ENCODE data around the gene COG6.

Gene COG6

DNA sequence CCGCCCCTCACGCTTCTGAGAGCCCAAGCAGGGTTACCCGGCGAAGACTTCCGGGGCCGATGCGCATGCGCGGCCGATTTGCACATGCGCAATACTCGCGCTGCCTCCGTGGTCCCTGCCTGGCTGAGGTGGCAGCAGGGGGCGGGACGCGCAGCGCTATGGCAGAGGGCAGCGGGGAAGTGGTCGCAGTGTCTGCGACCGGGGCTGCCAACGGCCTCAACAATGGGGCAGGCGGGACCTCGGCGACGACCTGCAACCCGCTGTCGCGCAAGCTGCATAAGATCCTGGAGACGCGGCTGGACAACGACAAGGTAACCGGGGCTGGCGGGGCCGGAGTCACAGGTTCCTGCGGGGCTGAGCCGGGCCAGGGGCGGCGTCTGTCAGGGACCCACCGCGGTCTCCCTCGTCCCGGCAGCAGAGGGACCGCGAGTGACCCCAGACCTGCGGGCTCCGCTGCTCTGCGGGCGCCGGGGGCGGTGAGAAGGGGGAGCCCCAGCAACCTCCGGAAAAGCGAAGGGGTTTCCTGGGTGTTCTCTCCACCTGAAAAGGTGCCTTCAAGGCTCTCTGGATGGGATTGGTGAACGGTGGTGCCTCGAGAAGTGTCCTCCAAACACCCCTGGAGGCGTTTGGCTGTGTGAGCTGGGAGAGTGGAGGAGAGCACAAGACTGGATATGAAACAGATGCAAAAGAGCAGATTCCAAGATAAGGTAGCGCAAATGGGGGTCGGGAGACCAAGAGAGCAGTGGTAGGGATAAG is at the start of gene COG6:
Gene COG6, plus strand, starts transcription at position 94 of the 756 bp plus-strand sequence. Its CDS starts 65 bp downstream, at position 159.
- DNase-seq (ENCODE audit: low read depth in 4 of 4, low spot score in 1 of 4), result peak; percentile 85 to 94 (median 92)

DNA sequence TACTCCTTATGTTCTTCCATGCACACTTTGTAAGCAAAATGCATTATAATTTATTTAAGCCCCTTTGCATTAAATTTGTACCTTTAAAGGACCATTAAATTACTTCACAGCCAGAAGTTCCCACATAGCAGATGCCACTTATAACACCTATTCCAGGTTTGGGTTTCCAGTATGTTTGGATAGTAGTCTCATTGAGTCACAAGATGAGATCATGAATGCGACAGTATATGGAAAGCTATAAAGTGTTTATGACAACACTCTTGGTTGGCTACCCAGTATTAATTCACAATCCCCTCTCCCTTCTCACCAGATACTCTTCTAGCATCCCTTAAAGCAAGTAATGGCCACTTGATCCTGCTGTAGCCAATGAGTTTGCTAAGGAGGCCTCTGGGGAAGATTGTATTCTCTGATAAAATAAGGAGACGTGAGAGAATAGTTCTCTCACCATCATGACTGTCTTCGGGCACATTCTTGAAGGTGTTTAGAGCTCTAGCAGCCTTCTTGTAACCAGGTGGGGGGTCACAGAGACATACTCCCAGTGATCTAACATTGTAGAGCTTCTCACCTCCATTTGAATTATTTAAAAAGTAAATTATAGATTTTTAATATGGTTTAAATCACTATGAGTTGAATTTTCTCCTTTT is 49.7 kb upstream of the COG6 start:
- no peak for DNase-seq (ENCODE audit: low read depth in 4 of 4, low spot score in 1 of 4)

DNA sequence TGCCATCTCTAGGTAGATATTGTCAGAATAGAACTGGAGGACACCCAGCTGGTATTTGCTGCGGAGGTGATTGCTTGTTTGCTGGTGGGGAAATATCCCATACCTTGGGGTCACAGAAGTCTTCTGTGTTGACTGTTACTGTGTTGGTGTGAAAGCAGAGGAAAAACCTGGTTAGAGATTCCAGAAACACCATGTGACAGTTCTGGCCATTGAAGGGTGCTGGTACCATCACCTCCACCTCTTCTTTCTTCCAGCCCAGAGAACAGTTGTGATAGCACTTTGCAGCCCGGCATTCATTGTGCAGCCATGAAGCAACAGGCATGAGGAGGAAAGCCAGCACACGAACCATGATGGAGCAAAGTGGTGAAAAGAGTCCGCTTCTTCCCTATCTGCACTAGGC is 47.6 kb upstream of the COG6 start:
- no peak for DNase-seq (ENCODE audit: low read depth in 4 of 4, low spot score in 1 of 4)

DNA sequence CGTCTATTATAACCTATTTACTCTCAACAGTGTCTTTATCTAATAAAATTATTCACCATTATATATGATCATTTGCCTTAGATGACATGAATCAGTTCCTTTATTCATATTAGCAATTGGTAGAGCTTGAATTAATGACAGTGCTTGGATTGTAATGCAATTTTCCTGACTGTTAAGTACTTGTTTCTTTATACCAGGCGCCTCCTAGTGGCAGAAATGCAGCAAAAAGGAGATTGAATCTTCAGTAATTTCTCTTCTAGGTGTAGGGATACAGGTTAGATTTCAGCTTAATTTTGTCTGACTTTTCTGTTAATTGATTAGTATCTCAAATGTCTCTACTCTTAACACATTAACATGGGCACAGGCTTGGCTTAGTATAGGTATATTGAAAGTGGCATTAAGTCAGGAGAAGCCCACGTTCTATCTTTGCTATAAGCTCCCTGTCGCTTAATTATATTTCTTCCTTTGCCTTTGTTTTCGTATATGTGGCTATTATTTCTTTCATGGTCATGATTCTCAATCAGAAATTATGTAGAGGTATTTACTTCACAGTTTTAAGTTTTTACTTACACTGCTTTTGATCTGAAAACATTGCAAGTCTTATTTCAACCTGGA is 43.3 kb upstream of the COG6 start:
- peak; percentile 38 to 44 (median 42) for DNase-seq (ENCODE audit: low read depth in 4 of 4, low spot score in 1 of 4)

DNA sequence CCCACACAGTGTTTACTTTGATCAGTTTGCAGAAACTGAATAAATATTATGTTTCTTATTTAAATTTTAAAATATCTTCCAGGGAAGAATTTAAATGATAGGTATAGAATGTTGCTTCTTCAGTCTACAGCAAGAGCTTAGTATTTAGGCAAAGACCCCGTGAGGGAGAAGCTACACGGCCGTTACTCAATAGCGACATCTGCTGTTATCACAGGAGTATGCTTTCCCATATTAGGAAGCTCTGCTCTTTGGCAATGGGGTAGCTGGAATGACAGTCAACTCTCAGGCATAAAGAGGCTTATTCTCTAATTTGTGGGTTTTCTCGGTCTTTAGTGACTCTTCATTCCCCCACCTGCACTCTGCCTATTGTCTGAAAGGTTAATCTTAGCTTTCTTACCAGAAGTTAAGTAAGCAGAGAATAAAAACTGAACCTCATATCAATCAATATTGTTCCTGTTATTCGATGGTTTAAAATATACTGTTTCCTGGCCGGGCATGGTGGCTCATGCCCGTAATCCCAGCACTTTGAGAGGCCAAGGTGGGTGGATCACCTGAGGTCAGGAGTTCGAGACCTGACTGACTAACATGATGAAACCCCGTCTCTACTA is 39.3 kb upstream of the COG6 start:
- peak in 2 of 4 experiments; percentile 4 to 18 for DNase-seq (ENCODE audit: low read depth in 4 of 4, low spot score in 1 of 4)

DNA sequence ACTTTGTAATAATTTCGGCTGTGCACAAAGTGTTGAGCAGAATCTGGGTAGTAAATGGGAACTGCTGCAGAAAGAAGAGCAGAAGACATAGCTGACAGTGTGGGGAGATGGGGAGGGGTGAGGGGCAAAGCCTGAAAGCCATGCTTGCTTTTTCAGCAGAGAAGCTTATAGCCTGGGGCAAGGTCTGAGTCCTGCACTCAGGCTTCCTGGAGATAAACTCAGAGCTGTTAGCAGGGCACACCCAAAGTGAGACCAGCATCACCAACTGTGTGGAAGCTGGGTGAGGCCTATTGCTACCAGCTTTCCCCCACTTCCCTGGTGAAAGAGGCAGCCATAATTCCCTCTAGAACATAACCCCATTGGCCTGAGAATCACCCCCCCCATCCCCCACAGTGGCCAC is 36.9 kb upstream of the COG6 start:
- DNase-seq (ENCODE audit: low read depth in 4 of 4, low spot score in 1 of 4), result no peak

DNA sequence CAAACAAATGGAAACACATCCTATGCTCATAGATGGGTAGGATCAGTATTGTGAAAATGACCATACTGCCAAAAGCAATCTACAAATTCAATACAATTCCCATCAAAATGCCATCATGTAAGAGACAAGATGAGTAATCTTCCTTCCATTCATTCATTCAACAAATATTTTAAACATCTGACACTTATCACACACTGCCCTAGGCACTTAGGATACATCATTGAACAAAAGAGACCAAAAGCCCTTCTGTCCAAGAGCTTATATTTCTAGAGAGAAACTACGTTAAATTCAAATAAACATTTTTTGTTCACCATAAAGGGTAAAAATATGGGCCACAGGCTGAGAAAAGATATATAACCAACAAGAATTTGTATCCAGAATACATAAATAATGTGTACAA is 32.0 kb upstream of the COG6 start:
- no peak for DNase-seq (ENCODE audit: low read depth in 4 of 4, low spot score in 1 of 4)

DNA sequence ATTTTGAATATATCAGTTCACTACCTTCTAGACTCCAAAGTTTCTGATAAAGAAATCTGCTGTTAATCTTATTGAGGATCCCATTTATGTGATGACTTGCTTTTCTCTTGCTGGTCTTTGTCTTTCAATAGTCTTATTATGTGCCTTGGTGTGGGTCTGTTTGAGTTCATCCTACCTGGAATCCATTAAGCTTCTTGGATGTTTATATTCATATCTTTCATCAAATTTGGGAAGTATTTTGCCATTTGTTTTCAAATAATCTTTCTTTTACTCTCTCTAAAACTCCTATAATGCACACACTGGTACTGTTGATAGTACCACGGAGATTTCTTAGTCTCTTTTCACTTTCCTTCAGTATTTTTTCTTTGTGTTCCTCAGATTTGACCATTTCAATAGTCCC is 24.2 kb upstream of the COG6 start:
- DNase-seq (ENCODE audit: low read depth in 4 of 4, low spot score in 1 of 4), result no peak

DNA sequence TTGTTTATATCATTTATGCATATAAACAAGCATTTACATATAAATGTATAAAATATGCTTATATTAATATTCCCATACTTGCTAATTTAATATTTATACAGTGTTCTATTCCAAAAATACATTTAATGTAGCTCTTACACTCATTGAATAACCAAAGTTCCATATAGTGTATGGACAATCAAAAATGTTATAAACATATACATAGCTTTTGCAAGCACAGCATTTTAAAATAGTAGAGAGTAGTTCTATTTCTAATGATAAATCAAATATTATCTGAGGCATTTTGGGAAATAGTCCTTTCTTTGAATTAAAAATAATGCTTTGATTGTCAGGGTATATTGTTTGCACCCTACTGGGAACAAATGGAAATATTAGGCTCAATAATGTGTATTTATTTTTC is 22.5 kb upstream of the COG6 start:
- DNase-seq (ENCODE audit: low read depth in 4 of 4, low spot score in 1 of 4), result no peak

DNA sequence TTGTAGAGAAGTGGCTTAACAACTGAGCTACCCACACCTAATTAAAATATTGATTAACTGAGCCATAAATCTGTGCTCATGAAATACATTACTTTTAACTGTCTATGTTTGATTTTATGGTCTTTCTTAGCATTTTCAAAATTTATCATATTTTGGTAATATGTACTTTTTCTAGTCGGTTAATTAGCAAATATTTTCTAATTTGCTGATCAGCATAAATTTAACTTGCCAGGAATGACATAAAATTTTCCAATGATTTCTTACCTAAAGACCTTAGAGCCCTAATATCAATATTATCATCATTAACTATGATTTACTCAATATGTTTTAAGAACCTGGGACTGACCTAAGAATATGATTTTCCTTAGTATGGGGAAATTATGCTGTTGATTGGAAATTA is 19.9 kb upstream of the COG6 start:
- DNase-seq (ENCODE audit: low read depth in 4 of 4, low spot score in 1 of 4), result no peak

DNA sequence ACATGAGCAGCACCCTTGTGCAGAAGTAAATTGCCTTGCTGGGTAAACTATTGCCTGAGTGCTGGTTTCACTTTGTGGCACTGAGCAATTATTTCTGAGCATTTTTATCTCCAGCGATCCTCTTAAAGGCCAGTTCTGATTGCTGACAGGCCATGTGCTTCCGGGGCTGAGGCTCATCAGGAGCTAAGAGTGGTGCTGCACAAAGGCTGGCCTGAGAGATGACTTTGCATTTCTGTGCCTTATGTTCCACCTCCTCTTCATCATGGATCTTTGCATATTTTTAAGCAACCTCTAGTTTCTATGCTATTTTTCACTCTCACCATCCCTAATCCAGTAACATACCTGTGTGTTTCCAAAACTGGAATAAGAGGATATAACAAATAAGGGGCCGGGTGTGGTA is 17.6 kb upstream of the COG6 start:
- no peak for DNase-seq (ENCODE audit: low read depth in 4 of 4, low spot score in 1 of 4)

DNA sequence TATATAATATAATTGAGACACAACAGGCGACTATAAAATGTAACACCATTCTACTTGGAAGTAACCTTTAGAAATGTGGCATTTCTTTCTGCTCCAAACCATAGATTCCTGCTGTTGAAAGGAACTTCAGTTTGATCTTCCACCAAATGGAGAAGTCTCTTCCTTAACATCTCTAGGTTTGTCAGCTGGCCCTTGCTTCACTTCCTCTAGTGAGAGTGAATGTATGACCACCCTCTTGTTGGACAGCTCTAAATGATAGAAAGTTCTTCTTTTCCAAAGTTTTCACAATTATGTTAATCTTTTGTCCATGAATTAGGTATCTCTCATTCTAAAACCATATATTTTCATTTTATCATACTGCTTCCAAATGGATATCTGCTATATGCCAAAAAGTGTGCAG is 13.8 kb upstream of the COG6 start:
- no peak for DNase-seq (ENCODE audit: low read depth in 4 of 4, low spot score in 1 of 4)

DNA sequence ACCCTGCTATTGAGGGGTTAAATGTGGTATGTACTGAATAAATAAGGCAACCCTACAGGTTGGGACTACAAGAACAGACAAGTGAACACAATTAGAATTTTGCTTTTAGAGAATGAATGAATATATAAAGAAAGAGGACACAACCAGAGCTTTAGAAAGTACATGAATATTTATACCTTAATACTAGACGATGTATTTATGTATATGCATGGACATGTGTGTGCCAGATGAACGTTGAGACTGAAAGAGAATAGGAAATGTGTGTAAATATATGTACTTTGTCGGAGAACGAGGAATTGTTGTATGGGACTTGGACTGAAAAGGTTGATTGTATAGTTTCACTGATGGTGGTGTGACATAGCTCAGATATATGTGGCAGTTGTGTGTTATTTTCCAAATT is 9.3 kb upstream of the COG6 start:
- no peak for DNase-seq (ENCODE audit: low read depth in 4 of 4, low spot score in 1 of 4)

DNA sequence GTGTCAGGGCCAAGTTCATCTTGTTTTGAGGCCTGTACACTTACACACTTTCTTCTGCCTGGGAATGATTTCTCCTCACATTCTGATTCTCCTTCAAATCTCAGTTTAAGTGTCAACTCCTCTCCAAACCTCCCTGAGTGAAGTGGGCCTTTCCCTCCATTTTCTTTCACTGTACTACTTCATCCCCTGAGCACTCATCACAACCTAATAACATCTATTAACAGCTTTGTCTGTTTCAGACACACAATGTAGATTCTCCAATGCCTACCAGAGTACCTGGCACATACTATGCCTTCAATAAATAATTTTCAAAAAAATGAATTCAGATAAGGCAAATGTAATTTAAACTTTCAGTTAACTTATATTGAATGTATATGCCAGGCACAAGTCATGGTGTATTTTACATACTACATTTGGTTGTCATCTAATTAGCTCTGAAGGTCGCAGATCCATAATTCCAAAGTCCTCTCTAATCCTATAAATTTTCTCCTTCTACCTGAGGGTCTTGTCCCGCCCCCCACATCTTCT is 357 bp upstream of the COG6 start:
- no peak for DNase-seq (ENCODE audit: low read depth in 4 of 4, low spot score in 1 of 4)

DNA sequence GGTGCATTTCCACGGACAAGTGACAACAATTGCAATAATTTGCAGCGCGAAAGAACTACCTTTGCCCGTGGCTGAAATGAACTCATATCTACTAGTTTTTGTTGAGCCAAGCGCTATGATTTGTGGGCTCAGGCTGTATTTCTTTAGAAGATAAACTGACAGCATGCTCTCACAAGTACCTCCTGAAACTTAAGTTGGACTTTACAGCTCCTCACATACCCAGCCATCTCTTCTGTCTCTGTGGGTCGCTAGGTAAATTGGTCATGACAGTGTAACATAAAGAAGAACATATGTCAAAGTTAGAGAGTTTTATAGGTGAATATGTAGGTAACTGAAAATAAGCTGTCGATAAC is 839 bp downstream of the COG6 start:
- DNase-seq (ENCODE audit: low read depth in 4 of 4, low spot score in 1 of 4), result no peak

DNA sequence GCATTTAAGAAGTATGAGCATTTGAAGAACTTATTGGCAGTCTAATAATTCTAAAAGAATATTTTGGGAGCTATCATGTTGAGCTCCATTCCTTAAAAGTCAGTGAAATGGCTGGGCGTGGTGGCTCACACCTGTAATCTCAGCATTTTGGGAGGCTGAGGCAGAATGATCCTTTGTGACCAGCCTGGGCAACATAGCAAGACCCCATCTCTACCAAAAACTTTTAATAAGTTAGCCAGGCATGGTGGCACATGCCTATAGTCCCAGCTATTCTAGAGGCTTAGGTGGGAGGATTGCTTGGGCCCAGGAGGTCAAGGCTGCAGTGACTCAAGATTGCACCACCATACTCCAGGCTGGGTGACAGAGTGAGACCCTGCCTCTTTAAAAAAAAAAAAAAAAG is 8.0 kb downstream of the COG6 start:
- DNase-seq (ENCODE audit: low read depth in 4 of 4, low spot score in 1 of 4), result no peak

DNA sequence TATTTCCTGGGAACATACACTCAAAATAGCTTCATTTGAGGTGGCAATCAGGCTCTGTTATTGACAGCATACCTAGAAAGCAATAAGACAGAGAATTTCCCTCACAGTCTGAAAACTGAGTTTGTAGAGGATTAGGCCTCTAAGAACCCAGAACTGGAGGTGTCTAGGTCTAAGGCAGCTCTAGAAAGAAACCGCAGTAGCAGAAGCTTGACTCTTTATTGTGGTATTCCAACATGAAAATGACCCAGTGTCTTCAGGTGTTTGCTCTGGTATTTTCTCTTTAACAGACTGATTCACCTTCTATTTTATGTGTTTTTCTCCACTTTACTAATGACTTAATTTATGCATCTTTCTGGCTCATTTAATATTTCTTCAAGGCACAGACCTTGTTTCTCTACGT is 8.5 kb downstream of the COG6 start:
- no peak for DNase-seq (ENCODE audit: low read depth in 4 of 4, low spot score in 1 of 4)

DNA sequence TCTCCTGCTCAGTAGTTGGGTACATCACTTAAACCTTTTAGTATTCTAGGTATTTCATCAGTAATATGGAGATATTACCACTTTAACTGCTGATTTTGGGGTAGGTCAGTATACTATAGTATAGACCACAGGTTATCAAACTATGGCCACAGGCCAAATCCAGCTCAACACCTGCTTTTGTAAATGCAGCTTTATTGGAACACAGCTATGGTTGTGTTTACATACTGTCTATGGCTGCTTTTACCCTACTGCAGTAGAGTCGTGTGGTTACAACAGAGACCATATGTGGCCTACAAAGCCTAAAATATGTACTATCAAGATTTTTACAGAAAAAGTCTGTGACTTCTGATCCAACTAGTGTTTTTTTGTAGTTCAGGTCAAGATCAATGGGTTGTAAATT is 10.3 kb downstream of the COG6 start:
- no peak for DNase-seq (ENCODE audit: low read depth in 4 of 4, low spot score in 1 of 4)

DNA sequence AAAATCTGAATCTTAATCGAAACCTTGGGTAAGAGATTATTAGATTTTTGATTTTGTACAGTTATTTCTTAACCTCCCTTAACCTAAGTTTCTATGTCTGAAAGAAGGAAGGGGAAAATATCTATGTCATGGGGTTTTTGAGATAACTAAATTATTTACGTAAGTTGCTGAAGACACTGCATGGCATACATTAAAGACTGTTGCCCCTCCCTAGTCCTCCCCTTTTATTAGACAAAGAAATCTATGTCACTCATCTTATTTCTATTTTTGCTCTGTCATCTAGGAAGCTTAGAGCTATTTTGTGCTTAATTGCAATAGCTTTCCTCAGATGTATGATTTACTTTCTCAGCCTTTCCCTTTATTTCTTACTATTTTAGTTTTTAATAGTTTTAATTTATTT is 15.0 kb downstream of the COG6 start:
- no peak for DNase-seq (ENCODE audit: low read depth in 4 of 4, low spot score in 1 of 4)

DNA sequence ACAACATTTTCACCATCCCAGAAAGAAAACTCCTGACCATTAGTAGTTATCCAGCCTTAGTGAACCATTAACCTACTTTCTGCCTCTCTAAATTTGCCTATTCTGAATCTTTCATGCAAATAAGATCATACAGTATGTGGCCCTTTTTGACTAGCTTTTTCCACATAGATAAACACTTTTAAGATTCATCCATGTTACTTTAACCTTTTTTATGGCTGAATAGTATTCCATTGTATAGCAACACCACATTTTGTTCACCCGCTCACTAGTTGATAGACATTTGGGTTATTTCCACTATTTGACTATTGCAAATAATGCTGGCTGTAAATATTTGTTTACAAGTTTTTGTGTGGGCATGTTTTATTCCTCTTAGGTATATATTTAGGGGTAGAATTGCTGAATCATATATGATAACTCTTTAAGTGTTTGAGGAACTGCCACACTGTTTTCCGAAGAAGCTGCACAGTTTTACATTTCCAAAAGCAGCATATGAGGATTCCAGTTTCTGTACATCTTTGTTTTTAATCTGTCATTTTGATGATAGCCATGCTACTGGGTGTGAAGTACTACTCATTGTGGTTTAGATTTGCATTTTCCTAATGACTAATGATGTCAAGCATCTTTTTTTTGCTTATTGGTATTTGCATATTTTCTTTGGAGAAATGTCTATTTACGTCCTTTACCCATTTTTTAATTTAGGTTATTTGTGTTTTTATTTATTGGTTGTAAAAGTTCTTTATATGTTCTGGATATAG is 17.1 kb downstream of the COG6 start:
- DNase-seq (ENCODE audit: low read depth in 4 of 4, low spot score in 1 of 4), result no peak

DNA sequence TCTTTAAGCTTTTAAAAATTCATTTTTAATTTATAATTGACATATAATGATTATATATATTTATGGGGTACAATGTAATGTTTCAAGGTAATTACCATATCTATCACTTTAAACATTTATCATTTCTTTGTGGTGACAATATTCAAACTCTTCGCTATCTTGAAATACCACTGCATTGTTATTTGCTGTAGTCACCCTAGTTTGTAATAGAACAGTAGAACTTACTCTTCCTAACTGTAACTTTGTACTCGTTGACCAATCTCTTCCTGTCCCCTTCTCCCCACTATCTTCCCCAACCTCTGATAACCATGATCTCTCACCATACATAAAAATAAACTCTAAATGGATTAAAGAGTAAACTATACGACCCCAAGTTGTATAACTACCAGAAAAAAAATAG is 20.4 kb downstream of the COG6 start:
- DNase-seq (ENCODE audit: low read depth in 4 of 4, low spot score in 1 of 4), result no peak
